HepG2 (cell line): ENCODE measurements around the gene CISD3. TPM values are rescaled to one million over a fixed set of nuclear protein-coding genes. Genes with fewer than 3 reads are reported as not detected.
A peak's percentile ranks its signal among the peaks of the same experiment; 100 is the strongest.

Source experiments
- AKAP8 ChIP-seq: sonication (generic); formaldehyde crosslinking; IDR thresholded peaks from 2 replicates; pipeline ENCODE4 v1.5.1; 2020; ENCODE audit warnings: mild to moderate bottlenecking, missing genetic modification reagents
- ARID2 ChIP-seq: sonication (generic); formaldehyde crosslinking; IDR thresholded peaks from 2 replicates; pipeline ENCODE4 v1.8.1; 2022; ENCODE audit warnings: mild to moderate bottlenecking, missing genetic modification reagents, borderline replicate concordance
- FOXM1 ChIP-seq: sonication (generic); formaldehyde crosslinking; IDR thresholded peaks from 2 replicates; pipeline ENCODE4 v1.5.0; 2020; ENCODE audit warnings: missing genetic modification reagents
- FOXO1 ChIP-seq: sonication (generic); formaldehyde crosslinking; IDR thresholded peaks from 2 replicates; pipeline ENCODE4 v1.4.0; 2020; ENCODE audit warnings: missing genetic modification reagents
- HOXA9 ChIP-seq: sonication (generic); formaldehyde crosslinking; IDR thresholded peaks from 2 replicates; pipeline ENCODE4 v1.8.1; 2022; ENCODE audit warnings: missing genetic modification reagents, mild to moderate bottlenecking, moderate library complexity, borderline replicate concordance
- IRX3 ChIP-seq: sonication (generic); formaldehyde crosslinking; IDR thresholded peaks from 2 replicates; pipeline ENCODE4 v1.8.1; 2023; ENCODE audit warnings: mild to moderate bottlenecking, low read depth, missing genetic modification reagents, borderline replicate concordance
- JUN ChIP-seq: sonication (generic); formaldehyde crosslinking; IDR thresholded peaks from 2 replicates; pipeline ENCODE4 v1.4.0; 2020; ENCODE audit warnings: mild to moderate bottlenecking, missing genetic modification reagents
- KDM6A ChIP-seq: IDR thresholded peaks from 2 replicates; pipeline ENCODE4 v1.6.1; 2016; ENCODE audit warnings: low read depth
- KLF6 ChIP-seq: IDR thresholded peaks from 2 replicates; pipeline ENCODE4 v1.8.0; 2016; ENCODE audit warnings: missing biosample characterization, missing genetic modification reagents
- MZF1 ChIP-seq: sonication (generic); formaldehyde crosslinking; IDR thresholded peaks from 2 replicates; pipeline ENCODE4 v1.8.1; 2023; ENCODE audit warnings: mild to moderate bottlenecking, missing genetic modification reagents, borderline replicate concordance
- PAWR ChIP-seq: sonication (generic); formaldehyde crosslinking; IDR thresholded peaks from 2 replicates; pipeline ENCODE4 v1.4.0; 2020; ENCODE audit warnings: missing genetic modification reagents, mild to moderate bottlenecking, borderline replicate concordance
- PRMT3 ChIP-seq: sonication (generic); formaldehyde crosslinking; IDR thresholded peaks from 2 replicates; pipeline ENCODE4 v1.8.1; 2022; ENCODE audit warnings: low read depth, mild to moderate bottlenecking, moderate library complexity, missing genetic modification reagents, borderline replicate concordance
- RAD21 ChIP-seq: fragments of 450-650 bp; formaldehyde crosslinking; IDR thresholded peaks from 2 replicates; pipeline ENCODE4 v1.5.0; 2020; ENCODE audit warnings: mild to moderate bottlenecking
- RXRA ChIP-seq: sonication (generic); formaldehyde crosslinking; IDR thresholded peaks from 2 replicates; pipeline ENCODE4 v1.5.1; 2020; ENCODE audit warnings: missing genetic modification reagents
- SATB2 ChIP-seq: sonication (generic); formaldehyde crosslinking; IDR thresholded peaks from 2 replicates; pipeline ENCODE4 v1.5.0; 2020; ENCODE audit warnings: missing genetic modification reagents
- SMAD9 ChIP-seq: sonication (generic); formaldehyde crosslinking; IDR thresholded peaks from 2 replicates; pipeline ENCODE4 v1.5.1; 2020; ENCODE audit warnings: mild to moderate bottlenecking, missing genetic modification reagents
- SMARCE1 ChIP-seq: fragments of 450-650 bp; IDR thresholded peaks from 2 replicates; pipeline ENCODE4 v1.6.1; 2017; ENCODE audit warnings: borderline replicate concordance
- WIZ ChIP-seq: sonication (generic); formaldehyde crosslinking; IDR thresholded peaks from 2 replicates; pipeline ENCODE4 v1.5.1; 2020; ENCODE audit warnings: mild to moderate bottlenecking, missing genetic modification reagents
- ZBTB42 ChIP-seq: sonication (generic); formaldehyde crosslinking; IDR thresholded peaks from 2 replicates; pipeline ENCODE4 v1.5.0; 2020; ENCODE audit warnings: mild to moderate bottlenecking, missing genetic modification reagents
- ZFP36L2 ChIP-seq: sonication (generic); formaldehyde crosslinking; IDR thresholded peaks from 2 replicates; pipeline ENCODE4 v1.4.0; 2020; ENCODE audit warnings: missing genetic modification reagents
- ZFP41 ChIP-seq: sonication (generic); formaldehyde crosslinking; IDR thresholded peaks from 2 replicates; pipeline ENCODE4 v1.4.0; 2020; ENCODE audit warnings: mild to moderate bottlenecking, missing genetic modification reagents, borderline replicate concordance
- ZNF703 ChIP-seq: sonication (generic); formaldehyde crosslinking; IDR thresholded peaks from 2 replicates; pipeline ENCODE4 v1.5.1; 2020; ENCODE audit warnings: missing genetic modification reagents, mild to moderate bottlenecking, moderate library complexity, borderline replicate concordance
- ZNF720 ChIP-seq: sonication (generic); formaldehyde crosslinking; IDR thresholded peaks from 2 replicates; pipeline ENCODE4 v1.4.0; 2020; ENCODE audit warnings: missing genetic modification reagents
- ZNF746 ChIP-seq: sonication (generic); formaldehyde crosslinking; IDR thresholded peaks from 2 replicates; pipeline ENCODE4 v1.8.0; 2022; ENCODE audit warnings: mild to moderate bottlenecking, missing genetic modification reagents
- ZNF761 ChIP-seq: sonication (generic); formaldehyde crosslinking; conservative IDR thresholded peaks from 2 replicates; pipeline ENCODE4 v1.4.0; 2020; ENCODE audit warnings: mild to moderate bottlenecking, missing genetic modification reagents
- ZNF776 ChIP-seq: sonication (generic); formaldehyde crosslinking; IDR thresholded peaks from 2 replicates; pipeline ENCODE4 v1.4.0; 2020; ENCODE audit warnings: mild to moderate bottlenecking, missing genetic modification reagents
- polyA plus RNA-seq, 8 experiments: library from polyadenylated mRNA; depleted of rRNA in 3 of 8; stranded (reverse) in 7 of 8; unstranded in 1 of 8; fragments of >200 nt; fragmentation: Illumina TruSeq in 4 of 8; extraction: Trizol in 4 of 8; gene quantifications; 2 replicates each; pipeline versions ENCODE4 v1.2.1 to v1.2.3, GENCODE V29; 2011 to 2016; ENCODE audit warnings: low read depth in 4 of 8, missing spikeins in 1 of 8, mixed read lengths in 1 of 8; ENCODE audit not compliant: insufficient read depth in 1 of 8
- total RNA-seq, 5 experiments: library from RNA; depleted of rRNA; stranded (reverse); fragments of >200 nt; fragmentation: Illumina TruSeq; extraction: Trizol; gene quantifications; 2 replicates each; pipeline ENCODE4 v1.2.3, GENCODE V29; 2016; ENCODE audit warnings: low read depth in 1 of 5
- TF ChIP-seq, protein P1 (sequence below): sonication (generic); formaldehyde crosslinking; IDR thresholded peaks from 2 replicates; pipeline ENCODE4 v1.4.0; 2020; ENCODE audit warnings: mild to moderate bottlenecking, missing genetic modification reagents
- TF ChIP-seq, protein P2 (sequence below): sonication (generic); formaldehyde crosslinking; IDR thresholded peaks from 2 replicates; pipeline ENCODE4 v1.8.0; 2022; ENCODE audit warnings: missing genetic modification reagents, mild to moderate bottlenecking, moderate library complexity, borderline replicate concordance
- TF ChIP-seq, protein P3 (sequence below): sonication (generic); formaldehyde crosslinking; IDR thresholded peaks from 2 replicates; pipeline ENCODE4 v1.4.0; 2020; ENCODE audit warnings: missing genetic modification reagents

Gene CISD3
- total and polyA plus RNA-seq, 2 of the 13 experiments (the other 11 are each of a cell fraction or from before 2014, with no cell fraction given): 30.0 to 34.1 TPM

DNA sequence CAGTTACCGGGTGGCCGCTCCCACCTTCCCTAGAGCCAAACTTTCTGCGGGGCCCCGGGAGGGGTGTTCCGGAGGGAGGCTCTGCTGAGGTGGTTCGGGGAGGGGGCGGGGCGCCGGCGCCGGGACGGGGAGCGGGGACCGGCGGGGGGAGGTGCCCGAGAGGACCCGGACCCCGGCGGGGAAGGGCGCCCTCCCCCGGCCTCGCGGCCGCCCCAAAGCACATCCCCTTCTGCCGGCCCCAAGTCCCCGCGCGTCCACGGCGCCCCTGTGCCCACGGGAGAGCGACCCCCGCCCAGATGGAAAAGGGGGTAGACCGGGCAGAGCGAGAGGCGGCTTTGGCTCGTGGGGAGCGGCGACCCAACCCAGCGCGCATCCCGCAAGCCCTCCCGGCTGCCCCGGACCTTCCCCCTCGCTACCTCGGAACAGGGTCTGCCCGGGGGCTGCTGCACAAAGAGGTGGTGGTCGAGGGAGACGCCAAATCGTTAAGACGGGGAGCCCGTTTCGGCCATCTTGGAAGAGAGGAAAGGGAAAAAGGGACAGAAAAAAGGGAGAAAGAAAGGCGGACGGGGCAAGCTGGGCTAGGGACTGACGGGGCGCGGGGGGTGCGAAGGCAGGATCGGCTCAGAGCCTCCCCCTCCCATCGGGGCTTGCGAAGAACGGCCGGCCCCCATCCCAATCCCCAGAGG, 17.5 kb downstream of the CISD3 start (continued):
- TF ChIP-seq, protein P1, sequence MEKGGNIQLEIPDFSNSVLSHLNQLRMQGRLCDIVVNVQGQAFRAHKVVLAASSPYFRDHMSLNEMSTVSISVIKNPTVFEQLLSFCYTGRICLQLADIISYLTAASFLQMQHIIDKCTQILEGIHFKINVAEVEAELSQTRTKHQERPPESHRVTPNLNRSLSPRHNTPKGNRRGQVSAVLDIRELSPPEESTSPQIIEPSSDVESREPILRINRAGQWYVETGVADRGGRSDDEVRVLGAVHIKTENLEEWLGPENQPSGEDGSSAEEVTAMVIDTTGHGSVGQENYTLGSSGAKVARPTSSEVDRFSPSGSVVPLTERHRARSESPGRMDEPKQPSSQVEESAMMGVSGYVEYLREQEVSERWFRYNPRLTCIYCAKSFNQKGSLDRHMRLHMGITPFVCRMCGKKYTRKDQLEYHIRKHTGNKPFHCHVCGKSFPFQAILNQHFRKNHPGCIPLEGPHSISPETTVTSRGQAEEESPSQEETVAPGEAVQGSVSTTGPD: no peak
- TF ChIP-seq SATB2 (CRISPR knock-in tag) (no peak), ZFP41 (CRISPR knock-in tag) (no peak), KLF6 (CRISPR knock-in tag) (no peak), ZNF746 (CRISPR knock-in tag) (no peak; the same call in 1 of the 2 replicates), WIZ (CRISPR knock-in tag) (no peak), ZBTB42 (CRISPR knock-in tag) (no peak), JUN (0 out of 2 replicates have a peak, but pooled peaks have one; percentile 22), IRX3 (CRISPR knock-in tag) (no peak), ZFP36L2 (CRISPR knock-in tag) (no peak), PAWR (CRISPR knock-in tag) (no peak), HOXA9 (CRISPR knock-in tag) (0 out of 2 replicates have a peak, but pooled peaks have one; percentile 61), KDM6A (CRISPR knock-in tag) (no peak), SMARCE1 (no peak), AKAP8 (no peak), ZNF720 (CRISPR knock-in tag) (no peak), SMAD9 (CRISPR knock-in tag) (no peak), ARID2 (no peak), RXRA (CRISPR knock-in tag) (no peak), ZNF703 (no peak), RAD21 (CRISPR knock-in tag) (peak; percentile 24; the same call in 1 of the 2 replicates), FOXO1 (CRISPR knock-in tag) (peak; percentile 22; the same call in 1 of the 2 replicates), PRMT3 (CRISPR knock-in tag) (no peak), FOXM1 (no peak), ZNF761 (CRISPR knock-in tag) (no peak), ZNF776 (CRISPR knock-in tag) (no peak), MZF1 (CRISPR knock-in tag) (no peak)
- TF ChIP-seq, protein P2, sequence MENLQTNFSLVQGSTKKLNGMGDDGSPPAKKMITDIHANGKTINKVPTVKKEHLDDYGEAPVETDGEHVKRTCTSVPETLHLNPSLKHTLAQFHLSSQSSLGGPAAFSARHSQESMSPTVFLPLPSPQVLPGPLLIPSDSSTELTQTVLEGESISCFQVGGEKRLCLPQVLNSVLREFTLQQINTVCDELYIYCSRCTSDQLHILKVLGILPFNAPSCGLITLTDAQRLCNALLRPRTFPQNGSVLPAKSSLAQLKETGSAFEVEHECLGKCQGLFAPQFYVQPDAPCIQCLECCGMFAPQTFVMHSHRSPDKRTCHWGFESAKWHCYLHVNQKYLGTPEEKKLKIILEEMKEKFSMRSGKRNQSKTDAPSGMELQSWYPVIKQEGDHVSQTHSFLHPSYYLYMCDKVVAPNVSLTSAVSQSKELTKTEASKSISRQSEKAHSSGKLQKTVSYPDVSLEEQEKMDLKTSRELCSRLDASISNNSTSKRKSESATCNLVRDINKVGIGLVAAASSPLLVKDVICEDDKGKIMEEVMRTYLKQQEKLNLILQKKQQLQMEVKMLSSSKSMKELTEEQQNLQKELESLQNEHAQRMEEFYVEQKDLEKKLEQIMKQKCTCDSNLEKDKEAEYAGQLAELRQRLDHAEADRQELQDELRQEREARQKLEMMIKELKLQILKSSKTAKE: 0 out of 2 replicates have a peak, but pooled peaks have one; percentile 37
- TF ChIP-seq, protein P3, sequence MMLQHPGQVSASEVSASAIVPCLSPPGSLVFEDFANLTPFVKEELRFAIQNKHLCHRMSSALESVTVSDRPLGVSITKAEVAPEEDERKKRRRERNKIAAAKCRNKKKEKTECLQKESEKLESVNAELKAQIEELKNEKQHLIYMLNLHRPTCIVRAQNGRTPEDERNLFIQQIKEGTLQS (CRISPR knock-in tag): no peak
